Memory B cell (primary cell): Measurements from ENCODE around the gene TMEM135.
"Not testable (repeated sequence)": the region's sequence is repeated elsewhere in the genome, so short reads cannot be mapped to it uniquely, and the experiment has no call there.

Experiments used
- ATAC-seq: fragments of 150-1000 bp; cut with Tn5 transposase; 2 replicates; pipeline ENCODE4 v1.10.0; 2021; ENCODE audit warnings: low read depth, mild to moderate bottlenecking, moderate library complexity
- DNase-seq, 2 donors: peaks; one replicate each; pipeline ENCODE4 v3.0.0; 2022; ENCODE audit warnings: low spot score in 2 of 2
- H3K27ac Mint-ChIP-seq: one replicate; pipeline ENCODE4 v1.8.0; 2022; ENCODE audit warnings: mild to moderate bottlenecking, moderate library complexity, mixed read lengths
- H3K27me3 Mint-ChIP-seq: one replicate; pipeline ENCODE4 v1.8.0; 2022; ENCODE audit warnings: mixed read lengths
- H3K36me3 Mint-ChIP-seq: one replicate; pipeline ENCODE4 v1.8.0; 2022; ENCODE audit warnings: mild to moderate bottlenecking, mixed read lengths
- H3K4me1 Mint-ChIP-seq: one replicate; pipeline ENCODE4 v1.8.0; 2022; ENCODE audit warnings: mixed read lengths
- H3K4me3 Mint-ChIP-seq: one replicate; pipeline ENCODE4 v1.8.0; 2022; ENCODE audit warnings: mild to moderate bottlenecking, moderate library complexity, mixed read lengths
- H3K9me3 Mint-ChIP-seq: one replicate; pipeline ENCODE4 v1.8.0; 2022; ENCODE audit warnings: mixed read lengths

Gene TMEM135

DNA sequence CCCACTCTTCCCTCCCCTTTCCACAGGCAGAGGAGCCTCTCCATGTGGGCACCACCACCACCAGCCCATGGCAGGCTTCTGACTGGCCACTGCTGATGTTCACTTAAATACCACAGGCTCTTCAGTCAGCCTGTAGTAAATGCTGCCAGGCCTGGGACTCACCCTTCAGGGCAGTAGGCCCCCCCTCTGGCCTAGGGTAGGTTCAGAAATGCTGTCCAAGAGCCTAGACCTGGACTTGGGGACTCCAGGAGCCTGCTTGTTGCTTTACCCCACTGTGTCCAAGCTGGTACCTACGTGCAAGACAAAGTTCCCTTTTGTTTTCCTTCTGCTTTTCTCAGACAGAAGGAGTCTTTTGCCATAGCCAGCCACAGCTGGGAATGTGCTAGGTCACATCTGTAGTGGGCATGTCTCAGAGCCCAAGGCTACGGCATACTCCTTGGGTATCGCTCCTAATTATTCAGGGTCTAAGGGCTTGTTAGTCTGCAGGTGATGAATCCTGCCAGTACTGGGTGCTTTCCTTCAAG lies 38.6 kb downstream of the TMEM135 start:
- Mint-ChIP-seq H3K36me3 (peaks cover 19% of the 10 kb centered on the region), H3K27me3 (no peaks in the 10 kb centered on the region), H3K9me3 (no peaks in the 10 kb centered on the region), H3K27ac (no peak overlapping the region), H3K4me1 (peaks cover 6% of the 10 kb centered on the region), H3K4me3 (no peak overlapping the region)
- DNase-seq (no peak), ATAC-seq (no peak)

DNA sequence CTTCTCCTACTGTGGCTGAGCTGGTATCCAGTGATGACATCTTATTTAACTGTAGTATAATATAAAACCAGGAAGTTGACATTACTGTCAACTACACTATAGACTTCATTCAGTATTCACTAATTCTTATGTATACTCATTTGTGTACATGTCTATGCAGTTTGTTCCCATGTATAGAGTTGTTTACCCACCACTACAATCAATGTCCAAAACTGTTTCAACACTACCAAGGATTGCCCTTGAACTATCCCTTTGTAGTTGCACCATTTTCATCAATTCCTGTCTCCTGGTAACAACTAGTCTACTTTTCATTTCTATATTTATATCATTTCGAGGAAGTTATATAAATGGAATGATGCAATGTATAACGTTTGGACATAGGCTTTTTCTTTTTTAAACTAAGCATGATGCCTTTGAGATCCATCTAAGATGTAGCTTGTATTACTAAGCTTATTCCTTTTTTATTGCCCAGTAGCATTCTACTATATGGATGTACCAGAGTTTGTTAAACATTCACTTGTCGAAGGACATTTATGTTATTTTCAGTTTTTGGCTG lies 39.2 kb downstream of the TMEM135 start:
- peaks cover 19% of the 10 kb centered on the region for H3K36me3 Mint-ChIP-seq
- H3K27ac Mint-ChIP-seq = peak overlapping the region; percentile 63
- DNase-seq = no peak
- no peak overlapping the region for H3K4me3 Mint-ChIP-seq
- H3K4me1 Mint-ChIP-seq = peaks cover 7% of the 10 kb centered on the region
- H3K27me3 Mint-ChIP-seq = no peaks in the 10 kb centered on the region
- ATAC-seq = no peak
- H3K9me3 Mint-ChIP-seq = no peaks in the 10 kb centered on the region

DNA sequence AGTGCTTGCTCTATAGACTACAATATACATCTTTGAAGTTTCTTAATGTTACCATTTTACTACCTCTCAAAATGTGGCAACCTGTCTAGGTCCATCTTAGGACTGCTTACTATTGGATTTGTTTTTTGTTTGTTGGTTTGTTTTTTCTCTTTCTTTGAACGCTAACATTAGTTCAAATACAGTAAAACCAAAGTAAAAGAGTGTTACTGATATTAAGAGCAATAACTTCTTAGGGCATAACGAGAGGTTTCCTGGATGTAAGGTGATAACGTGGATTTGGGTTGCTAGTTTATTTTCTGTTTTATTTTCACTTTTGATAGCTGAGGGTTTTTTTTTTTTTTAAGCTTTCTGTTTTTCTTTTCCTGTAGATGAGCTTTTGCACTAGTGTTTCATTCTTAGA lies 43.6 kb downstream of the TMEM135 start:
- Mint-ChIP-seq H3K9me3 (peaks cover 1% of the 10 kb centered on the region), H3K27ac (peak overlapping the region; percentile 82), H3K27me3 (no peaks in the 10 kb centered on the region), H3K36me3 (peaks cover 20% of the 10 kb centered on the region), H3K4me1 (peaks cover 6% of the 10 kb centered on the region), H3K4me3 (peak overlapping the region; percentile 81)
- DNase-seq = no peak
- peak; percentile 48 for ATAC-seq

DNA sequence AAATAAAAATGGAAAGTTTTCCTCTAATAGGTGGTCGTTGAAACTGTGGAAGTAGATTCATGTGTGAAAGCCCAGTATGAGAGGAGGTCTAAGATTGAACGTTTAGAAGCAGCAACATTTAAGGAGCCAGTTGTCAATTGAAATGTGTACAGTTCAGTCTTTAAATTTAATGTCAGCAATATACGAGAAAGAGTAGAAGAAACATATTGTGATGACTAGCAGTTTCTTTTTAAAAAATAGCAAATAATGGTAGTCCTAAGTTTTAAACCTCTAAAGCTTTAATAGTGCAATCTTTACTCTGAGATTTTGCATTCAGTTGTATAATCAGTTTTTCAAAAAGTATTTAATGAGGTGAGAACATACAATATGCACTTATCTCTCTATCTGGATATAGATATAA lies 44.9 kb downstream of the TMEM135 start:
- DNase-seq (no peak), ATAC-seq (no peak)
- peaks cover 6% of the 10 kb centered on the region for H3K4me1 Mint-ChIP-seq
- no peaks in the 10 kb centered on the region for H3K27me3 Mint-ChIP-seq
- H3K36me3 Mint-ChIP-seq = peaks cover 17% of the 10 kb centered on the region
- H3K9me3 Mint-ChIP-seq = peaks cover 1% of the 10 kb centered on the region
- H3K4me3 Mint-ChIP-seq = no peak overlapping the region
- H3K27ac Mint-ChIP-seq = no peak overlapping the region

DNA sequence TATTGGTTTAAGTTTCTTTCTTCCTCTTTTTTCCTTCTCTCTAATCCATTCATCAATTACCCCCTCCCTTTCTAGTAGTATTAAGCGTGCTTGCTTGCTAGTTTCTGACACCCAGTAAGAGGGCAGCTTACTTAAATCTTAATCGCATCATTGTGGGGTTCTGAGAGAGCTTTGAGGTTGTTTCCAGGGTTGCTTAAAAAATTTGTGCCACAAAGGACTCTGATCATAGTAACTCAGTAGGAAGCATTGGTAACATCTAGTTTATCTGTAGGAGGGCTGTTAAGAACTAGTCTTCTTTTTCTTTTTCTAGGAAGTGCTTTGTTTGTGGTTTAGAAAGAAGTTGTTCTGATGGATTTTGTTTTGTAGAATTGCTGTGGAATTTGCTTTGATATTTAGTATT lies 45.3 kb downstream of the TMEM135 start:
- ATAC-seq = no peak
- Mint-ChIP-seq H3K4me3 (no peak overlapping the region), H3K4me1 (peaks cover 6% of the 10 kb centered on the region), H3K9me3 (peaks cover 1% of the 10 kb centered on the region), H3K36me3 (peaks cover 18% of the 10 kb centered on the region), H3K27ac (no peak overlapping the region), H3K27me3 (no peaks in the 10 kb centered on the region)
- DNase-seq = no peak

DNA sequence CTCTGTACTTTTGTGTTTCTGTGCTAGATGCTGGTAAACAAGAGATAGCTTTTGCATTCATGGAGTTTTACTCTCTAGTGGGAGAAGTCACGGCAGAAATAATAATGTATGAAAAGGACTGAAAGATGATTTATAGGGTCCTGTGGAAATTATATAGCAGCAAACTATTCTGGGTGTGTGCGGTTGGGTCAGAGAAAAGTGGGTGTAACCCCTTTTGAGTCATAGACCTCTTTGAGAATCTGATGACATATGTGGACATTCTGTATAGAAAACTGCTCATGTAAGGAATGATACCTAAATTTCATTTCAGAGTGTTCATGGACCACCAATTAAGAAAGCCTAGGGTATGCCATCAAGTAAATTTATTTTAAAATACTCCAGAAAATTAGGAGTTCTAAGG lies 54.4 kb downstream of the TMEM135 start:
- no peaks in the 10 kb centered on the region for H3K27me3 Mint-ChIP-seq
- no peak overlapping the region for H3K4me3 Mint-ChIP-seq
- peaks cover 9% of the 10 kb centered on the region for H3K9me3 Mint-ChIP-seq
- no peak overlapping the region for H3K27ac Mint-ChIP-seq
- ATAC-seq = no peak
- H3K36me3 Mint-ChIP-seq = peaks cover 29% of the 10 kb centered on the region
- H3K4me1 Mint-ChIP-seq = no peaks in the 10 kb centered on the region
- no peak for DNase-seq

DNA sequence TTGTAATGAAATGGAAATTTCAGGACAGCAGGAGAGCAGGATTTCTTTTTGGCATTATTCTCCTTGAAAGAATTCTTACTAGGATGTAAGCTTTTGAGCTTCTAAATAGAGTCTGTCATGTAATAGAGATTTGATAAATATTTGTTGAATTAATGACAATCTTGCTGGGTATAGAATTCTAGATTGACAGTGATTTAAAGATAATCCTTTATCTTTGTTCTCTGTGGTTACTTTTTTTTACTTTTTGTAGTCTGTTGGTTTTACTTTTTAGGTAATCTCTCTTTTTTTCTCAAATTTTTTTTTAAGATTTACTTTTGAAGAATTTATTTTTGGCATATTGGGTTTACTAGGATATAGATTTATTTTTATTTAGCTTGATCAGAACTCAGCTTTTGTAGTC lies 54.8 kb downstream of the TMEM135 start:
- Mint-ChIP-seq H3K9me3 (peaks cover 9% of the 10 kb centered on the region), H3K4me1 (peaks cover 2% of the 10 kb centered on the region), H3K27ac (no peak overlapping the region), H3K27me3 (no peaks in the 10 kb centered on the region), H3K4me3 (no peak overlapping the region), H3K36me3 (peaks cover 29% of the 10 kb centered on the region)
- ATAC-seq = no peak
- DNase-seq = no peak

DNA sequence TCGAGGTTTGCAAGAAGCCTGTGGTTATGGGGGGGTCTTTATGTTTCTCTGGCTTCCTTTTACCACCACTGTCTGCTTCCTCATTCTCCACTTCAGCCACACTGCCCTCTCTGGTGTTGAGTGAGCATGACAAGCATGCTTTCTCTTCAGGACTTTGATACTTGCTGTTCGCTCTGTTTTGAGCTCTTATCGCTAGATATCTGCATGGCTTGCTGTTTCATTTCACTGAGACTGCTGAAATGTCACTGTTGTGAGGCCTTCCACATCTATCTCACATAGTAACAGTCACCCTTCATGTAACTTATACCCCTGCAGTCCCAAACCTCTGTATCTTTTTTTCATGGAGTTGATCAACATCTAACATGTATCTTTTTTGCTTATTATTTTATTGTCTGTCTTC lies 59.8 kb downstream of the TMEM135 start:
- H3K36me3 Mint-ChIP-seq = peaks cover 22% of the 10 kb centered on the region
- H3K27ac Mint-ChIP-seq = no peak overlapping the region
- peaks cover 7% of the 10 kb centered on the region for H3K9me3 Mint-ChIP-seq
- H3K4me1 Mint-ChIP-seq = peaks cover 6% of the 10 kb centered on the region
- H3K4me3 Mint-ChIP-seq = no peak overlapping the region
- peak; percentile 88 for ATAC-seq
- DNase-seq = peak in 1 of 2 donors; percentile 26
- H3K27me3 Mint-ChIP-seq = no peaks in the 10 kb centered on the region

DNA sequence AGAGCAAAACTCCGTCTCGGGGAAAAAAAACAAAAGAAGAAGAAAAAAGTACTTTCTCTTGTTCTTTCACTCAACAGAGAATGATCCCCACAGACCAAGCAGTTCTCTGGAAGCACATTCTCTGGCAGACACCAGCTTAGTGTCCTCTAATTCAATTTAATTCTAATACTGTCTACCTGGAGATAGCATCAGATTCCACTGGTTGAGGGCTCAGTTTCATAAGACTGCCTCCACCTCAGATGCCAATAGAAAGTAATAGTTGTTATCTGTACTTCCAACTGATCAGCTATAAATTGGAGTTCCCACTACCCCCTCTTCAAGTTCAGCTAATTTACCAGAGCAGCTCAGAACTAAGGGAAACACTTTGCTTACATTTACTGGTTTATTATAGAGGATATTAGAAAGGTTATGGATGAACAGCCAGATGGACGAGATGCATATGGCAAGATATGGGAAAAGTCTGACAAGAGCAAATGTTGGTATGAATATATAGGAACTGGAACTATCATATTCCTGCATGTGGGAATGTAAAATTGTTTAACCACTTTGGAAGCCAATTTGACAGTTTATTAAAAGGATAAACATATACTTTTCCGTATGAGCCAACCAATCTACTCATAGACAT lies 64.3 kb downstream of the TMEM135 start:
- ATAC-seq = no peak
- H3K4me1 Mint-ChIP-seq = peaks cover 6% of the 10 kb centered on the region

DNA sequence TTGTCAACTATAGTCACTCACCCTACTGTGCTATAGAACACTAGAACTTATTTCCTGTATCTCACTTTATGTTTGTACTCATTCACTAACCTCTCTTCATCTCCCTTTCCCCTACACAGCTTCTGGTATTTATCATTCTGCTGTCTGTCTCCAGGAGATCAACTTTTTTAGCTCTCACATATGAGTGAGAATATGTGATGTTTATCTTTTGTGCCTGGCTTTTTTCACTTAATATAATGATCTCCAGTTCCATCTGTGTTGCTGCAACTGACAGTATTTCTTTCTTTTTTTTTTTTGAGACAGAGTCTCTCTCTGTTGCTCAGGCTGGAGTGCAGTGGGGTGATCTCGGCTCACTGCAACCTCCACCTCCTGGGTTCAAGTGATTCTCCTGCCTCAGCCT lies 68.1 kb downstream of the TMEM135 start:
- H3K4me1 Mint-ChIP-seq, H3K27ac Mint-ChIP-seq: not testable (repeated sequence)

More for the DNA sequence above, 64.3 kb downstream of the TMEM135 start:
- DNase-seq = no peak
- Mint-ChIP-seq H3K27me3 (no peaks in the 10 kb centered on the region), H3K36me3 (peaks cover 15% of the 10 kb centered on the region), H3K9me3 (no peaks in the 10 kb centered on the region), H3K27ac (no peak overlapping the region), H3K4me3 (no peak overlapping the region)

DNA sequence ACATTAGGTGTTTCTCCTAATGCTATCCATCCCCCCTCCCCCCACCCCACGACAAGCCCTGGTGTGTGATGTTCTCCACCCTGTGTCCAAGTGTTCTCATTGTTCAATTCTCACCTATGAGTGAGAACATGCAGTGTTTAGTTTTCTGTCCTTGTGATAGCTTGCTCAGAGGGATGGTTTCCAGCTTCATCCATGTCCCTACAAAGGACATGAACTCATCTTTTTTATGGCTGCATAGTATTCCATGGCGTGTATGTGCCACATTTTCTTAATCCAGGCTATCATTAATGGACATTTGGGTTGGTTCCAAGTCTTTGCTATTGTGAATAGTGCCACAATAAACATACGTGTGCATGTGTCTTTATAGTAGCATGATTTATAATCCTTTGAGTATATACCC lies 69.6 kb downstream of the TMEM135 start:
- ATAC-seq, H3K4me1 Mint-ChIP-seq, H3K4me3 Mint-ChIP-seq, H3K27ac Mint-ChIP-seq, DNase-seq, H3K27me3 Mint-ChIP-seq, H3K9me3 Mint-ChIP-seq: not testable (repeated sequence)
- H3K36me3 Mint-ChIP-seq = peaks cover 15% of the 10 kb centered on the region

More for the DNA sequence above, 68.1 kb downstream of the TMEM135 start:
- not testable (repeated sequence) for H3K4me3 Mint-ChIP-seq, DNase-seq, H3K27me3 Mint-ChIP-seq, H3K9me3 Mint-ChIP-seq, ATAC-seq
- peaks cover 15% of the 10 kb centered on the region for H3K36me3 Mint-ChIP-seq

DNA sequence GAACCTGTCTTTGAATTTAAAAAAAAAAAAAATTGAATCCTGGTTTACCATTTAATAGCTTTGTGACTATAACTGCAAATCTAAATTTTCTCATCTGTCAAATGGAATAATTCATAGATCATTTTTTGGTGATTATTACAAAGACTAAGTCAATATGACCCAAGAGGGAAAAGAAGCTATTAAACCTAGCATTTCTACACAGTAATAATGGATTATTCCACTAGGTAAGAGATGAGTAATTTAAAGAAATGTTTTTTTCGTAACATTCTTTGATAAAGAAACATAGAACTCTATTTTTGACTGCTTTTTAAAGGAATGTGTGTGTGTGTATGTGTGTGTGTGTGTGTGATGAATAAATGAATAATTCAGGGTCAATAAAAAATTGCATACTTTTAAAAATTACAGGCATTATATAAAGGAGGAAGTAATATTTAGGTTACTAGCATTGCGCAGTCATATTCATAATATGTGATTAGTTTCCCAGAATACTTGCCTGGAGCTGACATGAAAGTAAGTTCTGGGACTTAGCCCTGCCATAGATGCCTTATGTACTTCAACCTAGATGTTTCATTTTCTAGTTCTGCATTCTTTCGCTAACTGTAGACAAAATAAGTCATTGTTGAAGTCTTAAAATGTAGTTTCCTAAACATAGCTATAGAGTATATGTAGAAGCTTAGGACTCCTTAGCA lies 72.9 kb downstream of the TMEM135 start:
- H3K36me3 Mint-ChIP-seq = peaks cover 8% of the 10 kb centered on the region
- H3K27ac Mint-ChIP-seq = no peak overlapping the region
- H3K27me3 Mint-ChIP-seq = no peaks in the 10 kb centered on the region
- no peaks in the 10 kb centered on the region for H3K9me3 Mint-ChIP-seq
- ATAC-seq = no peak
- H3K4me3 Mint-ChIP-seq = no peak overlapping the region
- DNase-seq = no peak
- H3K4me1 Mint-ChIP-seq = no peaks in the 10 kb centered on the region

DNA sequence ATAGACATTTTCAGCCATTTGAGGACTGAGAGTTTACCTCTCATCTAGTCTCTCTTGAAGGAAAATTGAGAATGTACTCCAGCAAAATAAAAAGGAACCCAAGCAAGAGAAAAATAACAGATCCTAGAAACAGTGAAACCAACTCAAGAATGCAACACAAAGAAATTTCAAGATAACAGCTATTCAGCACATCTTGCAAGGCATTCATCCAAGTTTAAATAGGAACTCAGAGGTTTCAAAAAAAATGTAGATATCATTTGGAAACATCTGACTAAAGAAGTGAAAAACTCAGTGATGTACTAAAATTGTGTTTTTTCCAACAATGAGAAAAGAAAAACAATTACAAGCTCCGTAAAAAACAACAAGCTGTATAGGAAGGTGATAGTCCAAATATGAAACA lies 76.4 kb downstream of the TMEM135 start:
- Mint-ChIP-seq H3K9me3 (no peaks in the 10 kb centered on the region), H3K27me3 (no peaks in the 10 kb centered on the region), H3K4me3 (no peak overlapping the region), H3K27ac (peak overlapping the region; percentile 15), H3K36me3 (peaks cover 3% of the 10 kb centered on the region), H3K4me1 (peaks cover 6% of the 10 kb centered on the region)
- ATAC-seq (no peak), DNase-seq (no peak)

DNA sequence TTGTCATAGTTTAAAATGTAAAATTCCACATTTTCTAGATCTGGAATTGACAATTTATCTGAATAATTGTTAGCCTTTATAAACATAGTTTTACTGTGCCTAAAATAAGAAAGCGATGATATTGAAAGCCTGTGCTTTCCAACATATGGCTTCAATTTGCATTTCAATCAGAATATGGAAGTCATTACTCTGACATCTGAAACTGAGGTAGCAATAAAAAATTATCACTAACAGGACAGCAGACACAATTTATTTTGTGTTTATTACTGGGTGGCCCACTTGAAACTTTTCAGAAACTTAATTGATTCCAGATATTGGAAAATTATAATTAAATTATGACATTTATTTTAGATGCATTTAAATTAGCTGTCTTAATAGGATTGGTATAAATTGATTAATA lies 78.5 kb downstream of the TMEM135 start:
- Mint-ChIP-seq H3K9me3 (no peaks in the 10 kb centered on the region), H3K4me1 (peaks cover 6% of the 10 kb centered on the region), H3K27me3 (no peaks in the 10 kb centered on the region), H3K36me3 (peaks cover 6% of the 10 kb centered on the region), H3K27ac (no peak overlapping the region), H3K4me3 (no peak overlapping the region)
- no peak for DNase-seq
- ATAC-seq = no peak
